IPS-NIHi11 (cell line): ENCODE measurements around the gene JAK1.

Source experiments
- DNase-seq: peaks from one replicate; pipeline ENCODE4 v3.0.0; 2012; ENCODE audit warnings: mixed read lengths, low spot score

The JAK1 gene

DNA sequence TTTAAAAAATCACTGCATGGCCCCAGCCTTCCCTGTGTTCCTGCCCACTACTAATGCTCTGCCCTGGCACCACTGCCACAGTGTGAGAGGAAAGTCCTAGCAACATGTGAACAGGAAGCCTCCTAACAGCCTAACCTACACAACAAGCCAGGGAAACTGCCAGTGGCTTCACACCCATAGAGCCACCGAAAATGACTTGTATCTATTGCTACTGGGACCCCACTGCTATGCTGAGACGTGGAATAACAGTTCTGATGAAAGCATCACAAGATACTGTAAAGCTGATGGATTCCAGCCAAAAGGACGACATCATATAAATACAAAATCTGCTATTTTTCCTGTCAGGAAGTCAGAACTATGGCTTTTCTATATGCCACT, 74.9 kb downstream of the JAK1 start:
- no peak for DNase-seq

DNA sequence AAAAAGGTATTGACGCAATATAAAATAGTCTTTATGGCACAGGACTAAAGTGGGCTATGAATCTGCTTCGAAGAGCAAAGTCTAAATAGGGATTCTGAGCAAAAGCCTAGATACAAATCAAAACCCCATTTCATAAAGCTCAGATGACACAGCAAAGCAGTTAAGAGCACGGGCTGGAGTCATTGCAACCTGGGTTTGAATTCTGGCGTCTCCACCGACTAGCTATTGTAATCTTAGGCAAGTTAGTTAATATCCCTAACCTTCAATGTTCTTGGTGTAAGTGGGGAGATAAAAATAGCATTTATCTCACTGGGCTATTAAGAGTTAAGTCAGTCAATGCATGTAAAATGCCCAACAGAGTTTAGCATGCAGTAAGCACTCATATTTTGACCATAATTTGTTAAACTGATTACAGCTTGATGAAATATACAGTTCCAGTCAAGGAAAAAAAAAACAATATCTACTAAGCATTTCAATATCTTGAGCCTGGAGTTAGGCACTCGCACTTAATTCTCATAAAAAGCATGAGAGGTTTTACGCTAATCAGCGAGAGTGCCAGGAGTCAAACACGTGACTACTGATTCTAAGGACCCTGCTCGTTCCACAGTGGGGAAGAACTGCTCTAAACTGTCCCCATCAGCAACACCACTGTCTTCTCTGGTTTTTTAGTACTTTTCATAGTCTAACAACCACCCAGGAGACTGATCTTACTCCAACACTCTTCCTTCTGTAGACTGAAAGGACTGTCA, 75.5 kb downstream of the JAK1 start:
- no peak for DNase-seq

GRCh38 chr1:64887689-64888217, 78.6 kb downstream of the JAK1 start:
- no peak for DNase-seq

DNA sequence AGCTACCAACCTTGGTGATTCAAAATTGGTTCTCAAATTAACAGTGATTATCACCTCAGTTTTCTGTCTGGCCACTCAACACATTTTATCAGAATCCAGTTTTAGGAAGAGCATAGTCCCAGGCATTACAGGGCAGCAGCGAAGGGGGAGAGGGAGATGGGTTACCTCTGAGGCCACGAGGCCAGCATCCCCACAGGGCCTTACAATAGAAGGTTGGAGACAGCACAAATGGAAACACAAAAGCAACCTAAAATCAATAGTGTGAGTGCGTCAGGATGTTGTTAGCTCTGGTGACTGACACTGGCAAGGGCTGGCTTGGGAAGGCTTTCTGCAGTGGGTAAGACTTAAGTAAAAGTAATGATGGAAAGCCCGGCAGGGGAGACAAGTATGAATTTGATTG, 79.5 kb downstream of the JAK1 start:
- DNase-seq, result peak; percentile 49

DNA sequence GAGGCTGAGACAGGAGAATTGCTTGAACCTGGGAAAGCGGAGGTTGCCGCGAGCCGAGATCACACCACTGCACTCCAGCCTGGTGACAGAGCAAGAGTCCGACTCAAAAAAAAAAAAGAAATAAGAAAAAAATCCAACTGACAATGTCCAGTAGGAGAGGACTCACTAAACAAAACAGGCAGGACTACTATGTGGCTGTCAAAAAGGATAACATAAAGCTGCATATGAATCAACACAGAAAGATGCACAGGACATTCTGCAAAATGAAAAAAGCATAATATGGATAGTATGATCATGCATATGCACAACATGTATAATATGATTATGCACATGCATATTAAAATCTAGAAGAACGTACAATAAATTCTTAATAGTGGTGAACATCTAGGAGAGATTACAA, 80.7 kb downstream of the JAK1 start:
- DNase-seq, result no peak

GRCh38 chr1:64884261-64885040, 81.9 kb downstream of the JAK1 start:
- DNase-seq, result no peak

- no peak for DNase-seq
Measured at GRCh38 chr1:64882574-64883255, 83.6 kb downstream of the JAK1 start.

DNA sequence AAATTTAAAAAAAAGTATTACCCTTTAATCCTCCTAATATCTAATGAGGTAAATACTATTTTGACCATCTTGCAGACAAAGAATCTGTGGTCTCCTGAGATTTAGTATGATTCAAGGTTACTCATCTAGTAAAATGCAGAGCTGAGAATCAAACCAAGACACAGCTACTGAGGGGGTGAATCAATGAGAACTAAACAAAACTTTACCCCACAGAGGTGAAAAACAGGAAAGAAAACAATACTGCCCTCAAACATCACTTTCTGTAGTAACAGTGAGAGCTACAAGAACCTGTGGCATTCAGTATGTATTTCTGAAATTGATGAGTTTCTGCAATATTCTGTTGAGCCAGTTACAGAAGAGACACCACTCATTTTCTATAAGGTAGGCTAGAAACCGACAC, 85.1 kb downstream of the JAK1 start:
- no peak for DNase-seq

- no peak for DNase-seq
Measured at GRCh38 chr1:64880449-64880848, 85.9 kb downstream of the JAK1 start.

GRCh38 chr1:64878931-64879611, 87.3 kb downstream of the JAK1 start:
- no peak for DNase-seq

DNA sequence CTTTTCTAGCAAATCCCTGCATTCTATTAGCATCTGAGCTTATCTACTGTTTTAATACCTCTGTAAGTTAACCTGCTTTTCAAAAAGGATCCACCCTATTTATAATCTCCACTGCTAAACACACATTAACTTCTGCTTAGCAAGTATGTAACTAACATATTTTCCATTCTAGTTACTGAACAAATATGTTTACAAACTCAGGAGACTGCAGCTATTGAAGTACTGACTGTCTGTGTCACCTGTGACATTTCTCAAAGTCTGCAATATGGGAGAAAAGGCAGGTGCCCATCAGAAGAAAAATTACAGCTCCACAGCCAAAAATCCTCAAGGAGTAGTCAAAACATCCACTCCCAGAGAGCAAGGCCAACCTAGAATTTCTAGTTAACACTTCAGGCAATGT, 88.3 kb downstream of the JAK1 start:
- no peak for DNase-seq

DNA sequence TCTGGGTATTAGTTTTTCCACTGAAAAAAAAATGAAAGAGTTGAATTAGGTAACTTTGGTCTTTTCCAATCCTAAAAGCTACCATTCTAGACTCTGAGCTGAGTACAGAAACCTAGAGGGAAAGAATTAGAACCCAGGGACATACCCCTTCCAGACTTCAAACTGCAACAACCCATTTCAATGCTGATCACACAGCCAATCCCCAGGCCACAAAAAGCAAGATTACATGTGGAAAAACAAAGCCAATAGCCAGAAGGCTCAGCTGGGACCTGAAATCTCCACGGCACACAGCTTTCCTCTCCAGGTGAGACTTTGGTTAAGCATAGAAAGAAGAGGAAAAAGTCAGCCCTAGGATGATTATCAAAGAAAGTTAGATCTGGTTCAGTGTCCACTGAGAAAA, 88.8 kb downstream of the JAK1 start:
- DNase-seq, result no peak

- DNase-seq, result no peak
Measured at GRCh38 chr1:64877151-64877550, 89.2 kb downstream of the JAK1 start.

GRCh38 chr1:64875606-64876005, 90.7 kb downstream of the JAK1 start:
- no peak for DNase-seq

GRCh38 chr1:64875101-64875500, 91.2 kb downstream of the JAK1 start:
- no peak for DNase-seq

- no peak for DNase-seq
Measured at GRCh38 chr1:64874666-64875065, 91.7 kb downstream of the JAK1 start.

DNA sequence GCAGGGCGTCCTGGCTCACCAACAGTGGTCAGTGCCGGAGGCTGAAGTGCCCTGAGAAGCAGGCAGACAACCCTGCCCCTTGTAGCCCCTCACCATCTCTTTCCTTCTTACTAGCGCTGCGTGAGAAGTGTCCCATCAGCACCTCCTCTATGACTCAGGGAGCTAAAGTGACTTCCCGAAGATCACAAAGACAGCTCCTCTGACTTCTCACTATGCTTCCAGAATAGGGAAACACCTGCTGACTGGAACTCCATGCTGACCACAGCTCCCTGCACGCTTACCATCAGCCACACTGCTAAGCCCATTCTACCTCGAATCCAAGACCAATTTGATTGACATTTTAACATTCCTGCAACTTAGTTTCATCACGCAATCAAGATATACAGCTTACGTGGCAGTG, 92.8 kb downstream of the JAK1 start:
- DNase-seq, result no peak

GRCh38 chr1:64872067-64872466, 94.3 kb downstream of the JAK1 start:
- DNase-seq, result no peak

GRCh38 chr1:64871256-64871655, 95.1 kb downstream of the JAK1 start:
- no peak for DNase-seq

DNA sequence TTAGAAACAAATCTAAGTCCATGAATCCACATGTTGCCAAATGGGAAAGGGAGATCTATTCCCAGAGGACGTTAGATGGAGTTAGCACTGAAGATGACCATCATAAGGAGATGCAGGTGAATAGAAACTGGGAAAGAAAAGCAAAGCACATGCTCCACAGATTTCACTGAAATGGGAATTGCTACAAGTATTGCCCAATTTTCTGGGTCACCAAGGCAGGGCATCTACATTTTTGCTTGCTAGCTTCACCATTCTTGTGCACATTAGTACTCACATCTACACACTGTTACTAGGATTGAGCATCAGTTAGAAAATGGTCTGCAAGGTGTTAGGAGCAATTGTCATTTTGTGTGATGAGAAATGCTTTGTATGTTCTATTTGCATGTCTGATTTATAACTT, 99.1 kb downstream of the JAK1 start:
- no peak for DNase-seq

DNA sequence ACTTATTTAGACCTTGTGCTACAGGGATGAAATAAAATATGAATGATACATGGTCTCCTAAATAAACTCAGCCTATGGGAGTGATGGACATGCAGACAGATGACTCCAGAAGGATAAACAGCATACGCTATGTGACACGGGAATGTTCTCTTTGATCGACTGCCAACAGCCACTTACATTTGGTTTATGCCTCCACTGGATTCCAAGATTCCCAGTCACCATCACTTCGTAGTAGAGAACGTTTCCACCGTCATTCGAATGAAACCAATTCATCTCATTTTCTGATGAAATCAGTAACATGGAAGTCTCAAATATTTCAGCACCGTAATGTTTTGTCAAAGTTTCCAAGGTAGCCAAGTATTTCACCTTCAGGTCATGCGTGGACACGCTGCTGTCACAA, 99.7 kb downstream of the JAK1 start:
- DNase-seq, result no peak

DNA sequence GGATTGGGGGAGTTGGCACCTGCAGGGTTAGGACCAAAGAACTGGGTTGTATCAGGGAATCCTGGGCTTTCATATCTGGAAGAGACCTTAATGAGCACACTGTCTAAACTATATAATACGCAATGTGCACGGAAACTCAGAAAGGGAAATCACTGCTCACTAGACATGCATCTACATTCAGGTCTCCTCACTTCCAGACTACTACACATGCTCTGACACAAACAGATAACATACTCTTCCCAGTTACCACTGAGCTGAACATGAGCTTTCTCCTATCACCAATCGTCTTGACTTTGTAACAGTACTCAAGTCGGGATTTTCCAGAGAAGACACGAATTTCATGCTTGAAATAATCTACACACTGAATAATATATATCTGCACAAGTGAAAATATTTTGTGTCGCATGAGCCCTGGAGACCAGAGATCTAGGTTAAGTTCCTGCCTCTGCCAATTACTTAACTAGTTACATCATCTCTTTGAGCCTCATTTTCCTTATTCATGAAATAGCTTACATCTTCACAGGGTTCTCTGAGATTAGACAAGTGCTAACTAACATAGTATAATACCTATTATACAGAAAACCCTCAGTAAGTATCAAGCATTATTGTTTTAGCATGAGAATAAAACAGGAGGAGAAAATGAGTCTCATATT, 101.1 kb downstream of the JAK1 start:
- no peak for DNase-seq
